ENCODE results near the gene PEAR1. TPM values are rescaled to one million over a fixed set of nuclear protein-coding genes. Genes with fewer than 3 reads are reported as not detected.

PEAR1 gene, protein sequence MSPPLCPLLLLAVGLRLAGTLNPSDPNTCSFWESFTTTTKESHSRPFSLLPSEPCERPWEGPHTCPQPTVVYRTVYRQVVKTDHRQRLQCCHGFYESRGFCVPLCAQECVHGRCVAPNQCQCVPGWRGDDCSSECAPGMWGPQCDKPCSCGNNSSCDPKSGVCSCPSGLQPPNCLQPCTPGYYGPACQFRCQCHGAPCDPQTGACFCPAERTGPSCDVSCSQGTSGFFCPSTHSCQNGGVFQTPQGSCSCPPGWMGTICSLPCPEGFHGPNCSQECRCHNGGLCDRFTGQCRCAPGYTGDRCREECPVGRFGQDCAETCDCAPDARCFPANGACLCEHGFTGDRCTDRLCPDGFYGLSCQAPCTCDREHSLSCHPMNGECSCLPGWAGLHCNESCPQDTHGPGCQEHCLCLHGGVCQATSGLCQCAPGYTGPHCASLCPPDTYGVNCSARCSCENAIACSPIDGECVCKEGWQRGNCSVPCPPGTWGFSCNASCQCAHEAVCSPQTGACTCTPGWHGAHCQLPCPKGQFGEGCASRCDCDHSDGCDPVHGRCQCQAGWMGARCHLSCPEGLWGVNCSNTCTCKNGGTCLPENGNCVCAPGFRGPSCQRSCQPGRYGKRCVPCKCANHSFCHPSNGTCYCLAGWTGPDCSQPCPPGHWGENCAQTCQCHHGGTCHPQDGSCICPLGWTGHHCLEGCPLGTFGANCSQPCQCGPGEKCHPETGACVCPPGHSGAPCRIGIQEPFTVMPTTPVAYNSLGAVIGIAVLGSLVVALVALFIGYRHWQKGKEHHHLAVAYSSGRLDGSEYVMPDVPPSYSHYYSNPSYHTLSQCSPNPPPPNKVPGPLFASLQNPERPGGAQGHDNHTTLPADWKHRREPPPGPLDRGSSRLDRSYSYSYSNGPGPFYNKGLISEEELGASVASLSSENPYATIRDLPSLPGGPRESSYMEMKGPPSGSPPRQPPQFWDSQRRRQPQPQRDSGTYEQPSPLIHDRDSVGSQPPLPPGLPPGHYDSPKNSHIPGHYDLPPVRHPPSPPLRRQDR
- 1.8 TPM in 2 replicates for total RNA-seq

DNA sequence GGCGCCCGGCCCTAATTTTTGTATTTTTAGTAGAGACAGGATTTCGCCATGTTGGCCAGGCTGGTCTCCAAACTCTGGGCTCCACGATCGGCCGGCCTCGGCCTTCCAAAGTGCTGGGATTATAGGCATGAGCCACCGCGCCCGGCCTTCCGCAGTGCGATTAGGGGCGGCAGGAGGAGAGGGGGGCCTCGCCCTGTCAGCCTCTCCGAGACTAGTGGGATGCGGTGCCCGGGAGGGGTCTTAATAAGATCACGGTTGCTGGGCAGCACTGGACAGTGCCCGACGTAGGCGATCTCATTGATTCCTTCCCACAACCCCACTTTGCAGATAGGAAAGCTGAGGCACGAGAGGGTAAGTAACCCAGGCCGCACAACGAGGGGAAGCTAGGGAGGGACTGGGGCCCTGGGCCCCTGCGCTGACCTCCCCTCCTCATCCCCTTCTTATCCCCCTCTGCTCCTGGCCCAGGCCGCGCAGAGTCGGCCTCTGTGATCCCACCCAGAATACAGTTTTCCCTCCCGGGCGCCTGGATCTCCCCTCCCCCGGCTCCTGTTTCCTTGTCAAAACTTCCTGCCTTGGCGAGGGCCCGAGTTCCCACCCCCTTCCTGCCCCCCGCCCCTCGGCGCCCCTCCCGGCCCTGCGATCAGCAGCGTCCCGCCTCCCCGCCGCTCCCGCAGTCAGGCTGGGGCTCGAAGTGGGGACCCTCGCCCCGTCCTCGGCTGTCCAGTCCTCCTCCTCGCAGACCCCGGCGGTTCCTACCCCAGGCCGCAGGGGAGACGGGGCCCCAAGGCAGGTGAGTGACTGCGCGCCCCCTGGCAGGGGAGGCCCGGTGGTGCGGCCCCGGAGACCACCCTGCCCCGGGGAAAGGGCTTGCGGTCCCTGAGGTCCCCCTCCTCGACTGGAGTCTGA, at the start of gene PEAR1:
Gene PEAR1, plus strand, starts transcription at position 671 of the 906 bp plus-strand sequence. CDS start 10,209 bp downstream, outside the sequence.
- no peaks in the 10 kb centered on the region for H3K36me3 ChIP-seq (ENCODE audit: control insufficient read depth, insufficient read depth, low read length)
- no peak for DNase-seq (ENCODE audit: low read depth)
- FAIRE-seq: no peak
- no peaks in the 10 kb centered on the region for H3K27me3 ChIP-seq (ENCODE audit: control insufficient read depth, insufficient read depth, low read length)
- TF ChIP-seq, protein P1, sequence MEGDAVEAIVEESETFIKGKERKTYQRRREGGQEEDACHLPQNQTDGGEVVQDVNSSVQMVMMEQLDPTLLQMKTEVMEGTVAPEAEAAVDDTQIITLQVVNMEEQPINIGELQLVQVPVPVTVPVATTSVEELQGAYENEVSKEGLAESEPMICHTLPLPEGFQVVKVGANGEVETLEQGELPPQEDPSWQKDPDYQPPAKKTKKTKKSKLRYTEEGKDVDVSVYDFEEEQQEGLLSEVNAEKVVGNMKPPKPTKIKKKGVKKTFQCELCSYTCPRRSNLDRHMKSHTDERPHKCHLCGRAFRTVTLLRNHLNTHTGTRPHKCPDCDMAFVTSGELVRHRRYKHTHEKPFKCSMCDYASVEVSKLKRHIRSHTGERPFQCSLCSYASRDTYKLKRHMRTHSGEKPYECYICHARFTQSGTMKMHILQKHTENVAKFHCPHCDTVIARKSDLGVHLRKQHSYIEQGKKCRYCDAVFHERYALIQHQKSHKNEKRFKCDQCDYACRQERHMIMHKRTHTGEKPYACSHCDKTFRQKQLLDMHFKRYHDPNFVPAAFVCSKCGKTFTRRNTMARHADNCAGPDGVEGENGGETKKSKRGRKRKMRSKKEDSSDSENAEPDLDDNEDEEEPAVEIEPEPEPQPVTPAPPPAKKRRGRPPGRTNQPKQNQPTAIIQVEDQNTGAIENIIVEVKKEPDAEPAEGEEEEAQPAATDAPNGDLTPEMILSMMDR (IDR thresholded peaks at IDR 0.05; ENCODE audit: insufficient read depth, low read length, severe bottlenecking): no peak
- H3K4me3 ChIP-seq (ENCODE audit: low read depth, low read length): peak within 1 kb of the TSS; percentile 24

DNA sequence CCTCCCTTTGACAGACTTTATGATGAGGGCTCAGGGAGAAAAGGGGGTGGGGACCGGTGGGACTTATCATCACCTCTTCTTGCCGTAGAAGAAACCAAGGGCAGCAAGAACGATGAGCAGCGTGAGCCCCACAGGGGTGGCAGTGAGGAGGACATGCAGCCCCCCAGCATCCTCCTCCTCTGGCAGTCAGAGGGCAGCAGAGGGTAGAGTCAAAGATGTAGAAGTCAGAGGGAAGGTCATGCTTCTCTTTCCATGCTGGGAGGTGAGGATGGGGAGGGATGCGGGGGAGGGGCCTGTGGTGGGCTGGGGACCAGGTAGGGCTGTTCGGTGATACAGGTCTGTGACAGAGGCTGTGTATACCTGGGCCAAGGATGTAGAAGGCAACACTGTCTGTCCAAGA, 49.4 kb upstream of the PEAR1 start:
- Histone ChIP-seq H3K27me3 (ENCODE audit: control insufficient read depth, insufficient read depth, low read length) (peaks cover 41% of the 10 kb centered on the region), H3K4me3 (ENCODE audit: low read depth, low read length) (no peak overlapping the region), H3K36me3 (ENCODE audit: control insufficient read depth, insufficient read depth, low read length) (no peaks in the 10 kb centered on the region)
- TF ChIP-seq, protein P1 (IDR thresholded peaks at IDR 0.05; ENCODE audit: insufficient read depth, low read length, severe bottlenecking): no peak
- no peak for DNase-seq (ENCODE audit: low read depth)
- FAIRE-seq: no peak

DNA sequence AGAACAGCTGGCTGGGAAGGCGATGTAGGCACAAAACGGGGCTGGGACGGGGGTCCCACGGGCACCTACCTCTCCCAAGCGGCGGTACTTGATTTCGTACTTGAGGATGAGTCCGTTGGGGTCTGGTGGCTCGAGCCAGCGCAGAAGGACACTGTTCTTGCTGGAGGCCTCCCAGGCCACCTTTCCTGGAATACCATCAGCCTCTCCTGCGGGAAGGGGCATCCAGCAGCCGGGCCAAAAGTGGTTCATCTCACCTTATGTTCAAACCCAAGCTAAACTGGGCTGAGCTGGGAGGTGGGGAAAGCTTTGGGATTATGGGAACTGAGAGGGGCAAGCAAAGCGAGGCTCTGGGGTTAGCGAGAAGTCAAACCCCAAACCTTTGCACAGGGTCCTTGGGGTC, 48.9 kb upstream of the PEAR1 start:
- TF ChIP-seq, protein P1 (IDR thresholded peaks at IDR 0.05; ENCODE audit: insufficient read depth, low read length, severe bottlenecking): no peak
- peaks cover 39% of the 10 kb centered on the region for H3K27me3 ChIP-seq (ENCODE audit: control insufficient read depth, insufficient read depth, low read length)
- no peak overlapping the region for H3K4me3 ChIP-seq (ENCODE audit: low read depth, low read length)
- FAIRE-seq: no peak
- no peaks in the 10 kb centered on the region for H3K36me3 ChIP-seq (ENCODE audit: control insufficient read depth, insufficient read depth, low read length)
- DNase-seq (ENCODE audit: low read depth): no peak

DNA sequence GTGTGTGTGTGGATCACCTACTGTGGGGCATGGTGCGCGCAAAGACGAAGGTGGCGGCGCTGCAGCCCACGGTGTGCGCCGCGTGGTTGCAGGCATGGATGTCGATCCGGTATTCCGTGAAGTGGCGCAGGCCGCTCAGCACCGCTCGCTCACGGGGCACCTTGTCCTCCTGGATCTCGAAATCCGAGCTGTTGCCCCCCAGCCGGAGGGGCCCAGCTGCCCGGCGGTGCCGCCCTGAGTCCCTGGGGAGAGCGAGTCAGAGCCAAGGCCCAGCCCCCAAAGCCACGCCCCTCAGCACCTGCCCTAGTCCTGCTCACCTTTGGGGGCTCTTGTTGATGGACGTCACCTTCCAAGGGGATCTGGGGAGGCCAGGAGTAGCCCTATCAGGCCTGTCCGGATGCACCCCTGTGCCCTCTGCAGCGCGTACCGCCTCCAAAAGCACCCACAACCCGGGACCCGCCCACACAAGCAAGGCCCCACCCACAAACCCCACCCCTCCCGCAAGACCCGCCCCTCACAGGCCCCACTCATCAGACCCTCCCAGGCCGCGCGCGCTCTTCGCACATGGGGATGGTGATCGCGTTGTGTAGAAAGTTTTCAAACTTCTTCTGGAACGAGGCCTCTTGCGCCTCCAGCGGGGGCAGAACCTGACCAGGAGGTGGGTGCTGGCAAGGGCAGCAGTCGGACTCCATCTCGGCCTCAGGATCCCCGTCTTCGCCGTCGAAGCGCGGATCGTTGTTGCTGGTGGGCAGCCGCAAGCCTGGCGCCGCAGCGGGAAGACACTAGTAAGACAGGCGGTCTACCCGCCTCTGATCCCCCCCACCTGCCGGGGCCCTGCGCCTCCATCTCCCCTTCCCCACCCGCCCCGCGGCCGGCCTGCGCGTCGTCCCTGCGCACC, 48.2 kb upstream of the PEAR1 start:
- DNase-seq (ENCODE audit: low read depth): no peak
- Histone ChIP-seq H3K27me3 (ENCODE audit: control insufficient read depth, insufficient read depth, low read length) (peaks cover 39% of the 10 kb centered on the region), H3K4me3 (ENCODE audit: low read depth, low read length) (no peak overlapping the region), H3K36me3 (ENCODE audit: control insufficient read depth, insufficient read depth, low read length) (no peaks in the 10 kb centered on the region)
- TF ChIP-seq, protein P1 (IDR thresholded peaks at IDR 0.05; ENCODE audit: insufficient read depth, low read length, severe bottlenecking): no peak
- FAIRE-seq: no peak

Data from bronchial epithelial cell (primary cell).